ENCODE data around the gene YBEY.

YBEY gene

DNA sequence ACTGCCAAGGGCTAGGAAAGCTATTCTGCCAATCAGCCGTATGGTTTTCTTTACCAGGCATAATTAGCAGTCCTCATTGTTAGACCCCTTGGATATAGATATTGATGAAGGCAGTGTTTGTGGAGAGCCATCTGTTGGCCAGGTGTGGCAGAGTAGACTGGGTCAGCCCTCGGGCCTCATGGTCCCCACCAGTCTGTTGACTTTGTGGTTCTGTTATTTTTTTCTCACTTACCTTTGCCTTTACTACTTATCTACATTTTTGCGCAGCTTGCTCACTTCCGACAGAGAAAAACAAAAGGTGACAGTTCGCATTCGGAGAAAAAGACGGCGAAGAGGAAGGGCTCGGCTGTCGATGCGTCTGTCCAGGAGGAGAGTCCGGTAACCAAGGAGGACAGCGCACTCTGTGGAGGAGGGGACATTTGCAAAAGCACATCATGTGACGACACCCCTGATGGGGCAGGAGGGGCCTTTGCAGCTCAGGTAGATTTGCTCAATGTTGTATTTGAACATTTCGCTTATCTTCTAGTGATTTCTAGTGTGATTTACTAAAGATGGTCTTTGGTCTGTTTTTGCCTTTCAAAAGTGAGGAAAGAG, 40.1 kb downstream of the YBEY start:
- DNase-seq: no peak

DNA sequence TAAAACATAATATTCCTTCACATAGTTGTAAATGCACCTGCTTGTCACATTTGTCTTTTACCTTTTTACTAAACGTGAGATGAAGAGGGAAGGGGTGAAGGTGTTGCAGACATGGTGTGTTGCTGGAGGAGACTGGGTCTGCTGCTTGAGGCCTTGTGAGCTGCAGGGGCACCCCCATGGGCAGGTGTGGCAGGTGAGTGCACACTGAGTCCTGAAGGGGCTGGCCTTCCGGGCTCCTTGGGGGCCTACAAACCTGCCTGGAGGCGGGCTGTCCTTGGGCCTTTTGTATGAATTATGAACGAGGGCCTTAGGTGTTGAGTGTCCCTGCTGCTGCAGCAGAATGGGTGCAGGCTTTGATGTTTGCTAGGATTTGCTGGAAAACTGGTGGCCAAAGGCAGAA, 41.6 kb downstream of the YBEY start:
- no peak for DNase-seq

DNA sequence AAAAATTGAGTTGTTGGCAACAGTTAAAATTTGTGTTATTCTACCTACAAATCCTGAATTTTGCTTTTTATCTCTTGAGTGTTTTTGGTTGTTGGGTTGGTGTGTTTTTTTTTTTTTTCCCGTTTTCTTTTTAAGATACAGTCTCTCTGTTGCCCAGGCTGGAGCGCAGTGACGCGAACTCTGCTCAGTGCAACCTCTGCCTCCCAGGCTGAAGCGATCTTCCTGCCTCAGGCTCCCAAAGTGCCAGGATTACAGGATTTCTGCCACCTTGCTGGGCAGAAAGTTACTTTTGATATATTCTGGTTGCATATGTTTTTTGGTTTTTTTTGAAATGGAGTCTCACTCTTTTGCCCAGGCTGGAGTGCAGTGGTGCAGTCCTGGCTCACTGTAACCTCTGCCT, 42.0 kb downstream of the YBEY start:
- no peak for DNase-seq

DNA sequence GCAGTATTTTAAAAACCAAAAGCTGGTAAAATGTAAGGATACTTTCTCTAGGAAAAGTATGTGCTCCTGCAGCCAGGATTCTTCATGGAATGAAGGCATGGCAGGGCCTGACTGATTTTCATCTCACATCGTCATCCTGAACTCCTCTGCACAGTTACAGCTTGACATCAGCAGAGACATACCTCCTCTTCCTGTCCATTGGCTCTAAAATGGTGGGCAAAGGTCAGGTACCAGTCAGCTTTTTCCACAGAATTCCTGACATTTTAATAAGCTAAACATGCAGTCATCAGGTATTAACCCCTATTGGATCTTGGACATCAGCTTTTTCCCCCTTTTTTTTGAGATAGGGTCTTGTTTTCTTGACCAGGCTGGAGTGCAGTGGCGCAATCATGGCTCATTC, 43.7 kb downstream of the YBEY start:
- no peak for DNase-seq

DNA sequence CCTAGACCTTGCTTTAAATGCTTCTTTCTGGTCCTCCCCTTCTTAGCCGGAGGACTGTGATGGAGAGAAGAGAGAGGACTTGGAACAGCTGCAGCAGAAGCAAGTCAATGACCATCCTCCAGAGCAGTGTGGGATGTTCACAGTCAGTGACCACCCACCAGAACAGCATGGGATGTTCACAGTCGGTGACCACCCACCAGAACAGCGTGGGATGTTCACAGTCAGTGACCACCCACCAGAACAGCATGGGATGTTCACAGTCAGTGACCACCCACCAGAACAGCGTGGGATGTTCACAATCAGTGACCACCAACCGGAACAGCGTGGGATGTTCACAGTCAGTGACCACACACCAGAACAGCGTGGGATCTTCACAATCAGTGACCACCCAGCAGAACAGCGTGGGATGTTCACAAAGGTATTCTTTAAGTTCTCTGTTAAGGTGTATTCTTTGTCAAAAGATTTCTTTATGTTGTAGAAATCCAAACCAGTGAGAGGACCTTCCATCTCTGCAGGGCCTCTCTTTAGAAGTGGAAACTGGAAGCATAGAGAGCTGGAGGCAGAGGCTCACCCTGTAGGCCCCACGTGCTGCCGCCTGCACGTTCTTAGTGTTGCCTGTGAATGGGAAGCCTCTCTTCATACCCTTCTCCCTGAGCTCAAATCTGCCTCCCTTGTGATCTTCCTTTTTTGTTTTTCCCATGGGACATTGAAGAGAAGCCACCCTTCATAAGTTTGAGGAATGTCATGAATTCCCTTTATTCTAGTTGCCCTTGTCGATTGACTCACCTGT, 48.4 kb downstream of the YBEY start:
- DNase-seq: no peak

DNA sequence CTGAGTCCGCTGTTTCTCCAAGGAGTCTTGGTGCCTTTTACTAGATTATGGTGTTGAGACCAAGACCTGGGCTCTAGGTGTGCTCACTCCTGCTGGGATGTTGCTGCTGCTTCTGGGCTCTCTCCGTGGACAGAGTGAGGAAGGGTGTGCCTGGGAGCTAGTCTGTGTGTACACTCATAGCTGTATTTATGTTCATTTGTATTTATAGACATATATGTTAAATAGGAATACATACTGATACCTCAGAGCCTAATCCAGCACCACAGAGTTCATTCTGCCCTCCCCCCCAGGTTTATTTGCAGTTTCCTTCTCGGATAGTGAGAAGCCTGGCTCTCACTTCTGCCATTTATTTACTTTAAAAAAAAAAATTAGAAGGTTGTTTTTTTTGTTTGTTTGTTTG, 50.5 kb downstream of the YBEY start:
- DNase-seq: no peak

DNA sequence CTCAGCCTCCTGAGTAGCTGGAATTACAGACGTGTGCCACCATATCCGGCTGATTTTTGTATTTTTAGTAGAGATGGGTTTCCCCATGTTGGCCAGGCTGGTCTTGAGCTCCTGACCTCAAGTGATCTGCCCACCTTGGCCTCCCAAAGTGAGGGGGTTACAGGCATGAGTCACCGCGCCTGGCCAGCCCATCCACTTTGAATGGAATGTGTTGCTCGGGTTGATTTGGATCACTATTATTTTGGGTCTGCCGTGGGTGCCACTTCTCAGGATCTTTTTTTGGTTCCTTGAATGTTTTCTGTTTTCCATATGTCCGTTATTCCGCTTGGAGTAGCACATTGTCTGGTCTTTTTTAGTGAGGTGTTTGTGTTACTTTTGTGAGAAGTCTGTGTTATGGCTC, 54.9 kb downstream of the YBEY start:
- DNase-seq: no peak

DNA sequence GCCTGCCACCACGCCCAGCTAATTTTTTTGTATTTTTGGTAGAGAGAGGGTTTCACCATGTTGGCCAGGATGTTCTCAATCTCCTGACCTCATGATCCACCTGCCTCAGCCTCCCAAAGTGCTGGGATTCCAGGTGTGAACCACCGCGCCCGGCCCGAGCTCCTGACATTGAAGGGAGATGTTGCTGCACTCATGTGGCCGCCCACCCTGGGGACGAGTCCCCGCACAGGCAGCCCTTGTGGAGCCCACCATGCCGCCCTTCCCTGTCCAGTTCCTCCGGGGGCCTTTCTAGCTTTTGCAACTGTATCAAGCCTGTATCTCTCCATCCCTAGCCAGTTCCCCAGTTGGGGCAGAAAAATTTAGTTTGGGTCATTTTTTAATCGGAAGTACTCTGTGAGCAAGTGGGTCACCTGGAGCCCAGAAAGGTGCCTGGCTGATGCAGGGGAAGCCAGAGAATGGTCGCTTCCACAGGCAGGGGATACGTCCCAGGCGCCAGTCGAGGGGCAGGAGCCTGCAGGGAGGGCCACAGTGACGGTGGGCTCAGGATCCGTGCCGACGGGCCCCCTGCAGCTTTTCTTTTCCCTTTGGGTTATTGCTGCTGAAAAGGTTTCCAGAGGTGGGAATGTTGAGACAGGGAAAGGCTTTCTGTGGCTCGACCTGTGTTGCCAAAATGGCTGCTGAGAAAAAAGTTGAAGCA, 58.2 kb downstream of the YBEY start:
- DNase-seq: no peak

DNA sequence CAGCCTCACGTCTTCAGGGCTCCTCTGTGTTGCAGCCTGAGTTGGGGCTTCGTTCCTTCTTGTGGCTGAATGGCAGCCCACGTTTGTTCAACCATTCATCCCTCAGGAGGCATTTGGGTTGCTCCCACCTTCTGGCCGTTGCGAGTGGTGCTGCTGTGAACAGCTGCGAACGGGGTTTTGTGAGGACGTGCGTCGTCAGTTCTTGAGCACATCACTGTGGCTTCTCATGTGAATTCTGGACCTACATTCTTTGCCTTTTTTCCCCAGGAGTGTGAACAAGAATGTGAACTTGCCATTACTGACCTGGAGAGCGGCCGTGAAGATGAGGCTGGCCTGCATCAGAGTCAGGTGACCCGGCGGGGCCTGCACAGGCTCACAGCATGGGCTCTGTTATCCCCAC, 59.7 kb downstream of the YBEY start:
- DNase-seq: no peak

DNA sequence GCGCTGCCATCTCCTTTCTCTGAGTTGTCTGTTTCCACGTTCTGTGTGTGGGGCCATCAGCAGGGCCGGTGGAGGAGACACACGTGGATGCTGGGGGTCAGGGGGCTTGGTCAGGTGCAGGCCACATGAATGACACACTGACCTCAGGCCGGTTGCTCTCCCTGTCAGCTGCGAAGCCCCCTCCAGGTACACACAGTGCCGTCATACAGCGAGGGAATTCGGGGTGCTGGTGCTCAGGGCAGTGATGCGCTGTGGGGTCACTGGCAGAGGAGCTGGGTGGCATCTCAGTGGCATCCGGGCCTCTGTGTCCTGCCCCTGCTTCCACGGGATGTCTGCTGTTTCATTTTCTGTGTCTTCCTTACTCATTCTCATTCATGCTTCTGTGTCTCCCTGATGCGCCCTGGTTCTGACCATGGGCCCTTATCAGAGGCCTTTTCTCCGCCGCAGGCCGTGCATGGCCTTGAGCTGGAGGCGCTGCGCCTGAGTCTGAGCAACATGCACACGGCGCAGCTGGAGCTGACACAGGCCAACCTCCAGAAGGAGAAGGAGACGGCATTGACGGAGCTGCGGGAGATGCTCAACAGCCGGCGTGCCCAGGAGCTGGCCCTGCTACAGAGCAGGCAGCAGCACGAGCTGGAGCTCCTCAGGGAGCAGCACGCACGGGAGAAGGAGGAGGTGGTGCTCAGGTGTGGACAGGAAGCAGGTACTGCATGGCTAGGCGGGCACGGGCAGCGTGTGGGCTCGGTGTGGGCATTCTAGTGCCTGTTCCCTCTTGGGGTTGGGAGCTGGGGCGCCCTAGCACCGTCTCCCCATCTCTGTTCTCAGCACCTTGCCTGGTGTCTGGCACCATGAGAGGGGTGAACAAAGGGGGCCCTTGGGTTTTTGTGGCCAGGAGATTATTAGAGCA, 60.4 kb downstream of the YBEY start:
- DNase-seq: no peak

DNA sequence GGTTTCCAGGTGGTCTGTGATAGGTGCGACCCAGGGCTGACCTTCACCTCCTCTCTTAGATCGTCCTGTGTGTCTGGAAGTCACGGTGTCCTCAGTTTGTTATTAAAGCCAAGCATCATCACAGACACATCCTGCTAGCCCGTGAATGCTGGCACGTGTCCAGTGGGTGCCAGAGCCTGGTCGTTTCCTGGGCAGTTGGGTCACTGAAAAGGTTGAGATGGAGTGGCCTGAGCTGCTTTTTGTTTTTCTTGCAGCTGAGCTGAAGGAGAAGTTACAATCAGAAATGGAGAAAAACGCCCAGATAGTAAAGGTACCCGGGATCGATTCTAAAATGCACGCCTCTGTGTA, 61.0 kb downstream of the YBEY start:
- DNase-seq: no peak
